OCI-LY3 (cell line): ENCODE results near the gene SSTR4.

Source experiments
- EZH2phosphoT487 ChIP-seq: fragments of 200-600 bp; shearing (Covaris generic); IDR thresholded peaks from 2 replicates; pipeline ENCODE4 v1.6.1; 2018; ENCODE audit warnings: antibody characterized with exemption, mixed run types, low read depth
- TF ChIP-seq, protein P1 (sequence below): fragments of 200-600, 300-600 bp; sonication (generic); IDR thresholded peaks from 2 replicates; pipeline ENCODE4 v1.5.1; 2014; ENCODE audit warnings: antibody characterized with exemption, low read length, low read depth

DNA sequence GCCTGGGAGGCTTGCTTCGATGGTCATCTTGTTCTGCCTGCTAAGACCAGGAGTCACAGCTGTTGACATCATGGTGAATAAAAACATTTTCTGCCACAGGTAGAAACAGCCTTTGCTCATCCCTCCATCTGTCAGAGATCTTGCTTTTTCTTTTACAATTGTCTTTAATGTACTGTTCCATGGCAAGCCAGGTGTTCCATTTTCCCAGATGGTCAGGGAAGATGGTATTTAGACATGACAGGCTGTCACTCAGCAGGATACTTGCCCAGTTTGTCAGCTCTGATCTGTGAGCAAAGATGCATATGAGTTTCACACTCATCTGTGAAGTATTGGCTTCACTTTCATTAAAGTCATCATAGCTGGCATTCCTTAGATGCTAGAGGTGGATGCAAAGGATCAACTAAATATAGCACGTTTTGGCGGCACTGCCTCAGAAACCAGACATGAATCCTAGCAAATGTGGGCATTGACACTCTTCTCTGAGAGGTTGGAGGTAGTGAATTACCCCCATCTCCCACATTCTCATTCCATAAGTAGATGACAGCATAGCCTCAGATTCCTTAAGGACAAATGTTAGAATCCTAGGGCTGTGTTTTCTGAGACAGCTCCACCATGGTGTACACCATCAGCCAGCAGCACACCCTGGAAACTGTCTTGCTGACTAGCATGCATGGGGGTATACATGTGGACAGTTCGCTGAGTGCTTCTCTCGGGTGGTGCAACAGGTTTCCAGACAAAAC lies 4.2 kb downstream of the SSTR4 start:
- TF ChIP-seq, protein P1, sequence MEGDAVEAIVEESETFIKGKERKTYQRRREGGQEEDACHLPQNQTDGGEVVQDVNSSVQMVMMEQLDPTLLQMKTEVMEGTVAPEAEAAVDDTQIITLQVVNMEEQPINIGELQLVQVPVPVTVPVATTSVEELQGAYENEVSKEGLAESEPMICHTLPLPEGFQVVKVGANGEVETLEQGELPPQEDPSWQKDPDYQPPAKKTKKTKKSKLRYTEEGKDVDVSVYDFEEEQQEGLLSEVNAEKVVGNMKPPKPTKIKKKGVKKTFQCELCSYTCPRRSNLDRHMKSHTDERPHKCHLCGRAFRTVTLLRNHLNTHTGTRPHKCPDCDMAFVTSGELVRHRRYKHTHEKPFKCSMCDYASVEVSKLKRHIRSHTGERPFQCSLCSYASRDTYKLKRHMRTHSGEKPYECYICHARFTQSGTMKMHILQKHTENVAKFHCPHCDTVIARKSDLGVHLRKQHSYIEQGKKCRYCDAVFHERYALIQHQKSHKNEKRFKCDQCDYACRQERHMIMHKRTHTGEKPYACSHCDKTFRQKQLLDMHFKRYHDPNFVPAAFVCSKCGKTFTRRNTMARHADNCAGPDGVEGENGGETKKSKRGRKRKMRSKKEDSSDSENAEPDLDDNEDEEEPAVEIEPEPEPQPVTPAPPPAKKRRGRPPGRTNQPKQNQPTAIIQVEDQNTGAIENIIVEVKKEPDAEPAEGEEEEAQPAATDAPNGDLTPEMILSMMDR: no peak
- TF ChIP-seq EZH2phosphoT487: no peak
